Fibroblast of mammary gland (primary cell): ENCODE data around the gene ZNF532.

Source experiments
- DNase-seq: peaks from one replicate; pipeline ENCODE4 v3.0.0-alpha.2; 2010; ENCODE audit warnings: low read depth
- H3K4me3 ChIP-seq: 2 replicates; pipeline ENCODE4 v1.5.1; 2011; ENCODE audit warnings: low read depth, mild to moderate bottlenecking, low read length, moderate library complexity; ENCODE audit not compliant: control insufficient read depth
- TF ChIP-seq, protein P1 (sequence below): conservative IDR thresholded peaks from 2 replicates; pipeline ENCODE4 v1.5.1; 2011; ENCODE audit warnings: low read depth, low read length, inconsistent platforms; ENCODE audit not compliant: control insufficient read depth, insufficient read depth

The ZNF532 gene

DNA sequence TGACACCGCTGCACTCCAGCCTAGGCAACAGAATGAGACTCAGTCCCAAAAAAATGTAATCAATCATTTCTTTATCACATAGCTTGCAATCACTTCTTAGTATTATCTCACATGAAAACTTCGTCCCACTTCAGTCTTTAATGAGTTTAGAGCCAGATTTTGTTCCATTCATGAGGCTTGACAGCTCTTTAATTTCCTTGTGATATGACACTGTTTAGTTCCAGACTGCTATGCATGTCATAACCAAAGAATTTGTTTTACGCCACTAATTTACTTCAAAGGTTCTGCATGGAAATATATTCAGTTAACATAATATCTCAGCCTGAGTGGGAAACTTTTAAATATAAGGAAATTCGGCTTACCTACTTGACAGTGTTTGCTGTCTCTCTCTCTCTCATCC lies 113.1 kb downstream of the ZNF532 start:
- DNase-seq, result no peak
- TF ChIP-seq, protein P1, sequence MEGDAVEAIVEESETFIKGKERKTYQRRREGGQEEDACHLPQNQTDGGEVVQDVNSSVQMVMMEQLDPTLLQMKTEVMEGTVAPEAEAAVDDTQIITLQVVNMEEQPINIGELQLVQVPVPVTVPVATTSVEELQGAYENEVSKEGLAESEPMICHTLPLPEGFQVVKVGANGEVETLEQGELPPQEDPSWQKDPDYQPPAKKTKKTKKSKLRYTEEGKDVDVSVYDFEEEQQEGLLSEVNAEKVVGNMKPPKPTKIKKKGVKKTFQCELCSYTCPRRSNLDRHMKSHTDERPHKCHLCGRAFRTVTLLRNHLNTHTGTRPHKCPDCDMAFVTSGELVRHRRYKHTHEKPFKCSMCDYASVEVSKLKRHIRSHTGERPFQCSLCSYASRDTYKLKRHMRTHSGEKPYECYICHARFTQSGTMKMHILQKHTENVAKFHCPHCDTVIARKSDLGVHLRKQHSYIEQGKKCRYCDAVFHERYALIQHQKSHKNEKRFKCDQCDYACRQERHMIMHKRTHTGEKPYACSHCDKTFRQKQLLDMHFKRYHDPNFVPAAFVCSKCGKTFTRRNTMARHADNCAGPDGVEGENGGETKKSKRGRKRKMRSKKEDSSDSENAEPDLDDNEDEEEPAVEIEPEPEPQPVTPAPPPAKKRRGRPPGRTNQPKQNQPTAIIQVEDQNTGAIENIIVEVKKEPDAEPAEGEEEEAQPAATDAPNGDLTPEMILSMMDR, result no peak
- H3K4me3 ChIP-seq, result no peak overlapping the region

DNA sequence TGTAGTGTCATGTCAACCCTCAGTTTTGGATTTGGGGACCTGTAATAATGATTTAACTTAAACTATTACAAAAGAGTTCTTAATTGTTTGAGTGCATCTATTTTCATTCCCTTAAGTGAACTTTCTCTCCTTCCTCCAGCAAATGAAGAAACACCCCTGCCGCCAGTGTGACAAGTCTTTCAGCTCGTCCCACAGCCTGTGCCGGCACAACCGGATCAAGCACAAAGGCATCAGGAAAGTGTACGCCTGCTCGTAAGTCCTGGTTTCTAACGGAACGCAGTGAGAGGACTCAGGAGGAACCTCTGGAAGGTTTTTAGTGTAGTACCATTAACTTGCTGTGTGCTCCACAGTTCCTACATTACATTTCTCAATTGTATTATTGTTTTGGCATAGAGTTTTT lies 114.2 kb downstream of the ZNF532 start:
- H3K4me3 ChIP-seq, result no peak overlapping the region
- DNase-seq, result no peak
- TF ChIP-seq, protein P1, result no peak

DNA sequence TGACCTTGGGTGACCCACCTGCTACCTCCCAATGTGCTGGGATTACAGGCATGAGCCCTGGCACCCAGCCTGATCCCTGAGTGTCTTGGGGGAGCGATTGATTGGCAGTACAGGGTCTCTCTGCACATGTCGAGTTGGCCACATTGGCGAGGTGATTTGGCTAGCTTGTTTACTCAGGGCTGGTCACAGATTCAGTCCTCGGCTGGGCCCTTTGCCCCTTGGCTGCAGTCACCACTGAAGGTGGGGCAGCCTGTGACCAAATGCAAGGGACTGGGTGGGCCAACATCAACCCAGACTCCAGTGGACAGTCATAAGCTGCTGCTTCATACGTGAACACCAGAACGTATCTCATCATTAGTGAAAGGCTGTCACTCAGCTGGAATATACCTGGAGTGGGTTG lies 114.9 kb downstream of the ZNF532 start:
- no peak overlapping the region for H3K4me3 ChIP-seq
- DNase-seq, result no peak
- TF ChIP-seq, protein P1, result no peak

DNA sequence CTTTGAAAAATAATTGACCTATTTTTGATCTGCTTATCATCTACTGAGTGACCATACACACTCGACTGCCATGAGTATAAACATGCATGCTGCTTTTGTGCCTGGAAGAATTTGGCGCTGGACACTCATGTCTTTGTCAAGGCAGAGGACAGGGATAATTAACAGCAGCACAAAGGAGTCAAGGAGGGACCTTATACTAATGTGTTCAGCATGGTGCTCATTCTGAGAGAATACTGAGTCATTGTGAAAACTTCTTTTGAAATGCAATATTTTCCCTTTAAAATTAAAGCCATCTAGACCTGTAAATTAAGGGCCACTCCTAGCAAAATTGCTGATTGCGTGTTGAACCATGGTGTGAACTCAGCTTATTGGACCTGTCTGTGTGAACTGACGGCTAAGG lies 116.3 kb downstream of the ZNF532 start:
- no peak for DNase-seq
- TF ChIP-seq, protein P1, result no peak
- no peak overlapping the region for H3K4me3 ChIP-seq

DNA sequence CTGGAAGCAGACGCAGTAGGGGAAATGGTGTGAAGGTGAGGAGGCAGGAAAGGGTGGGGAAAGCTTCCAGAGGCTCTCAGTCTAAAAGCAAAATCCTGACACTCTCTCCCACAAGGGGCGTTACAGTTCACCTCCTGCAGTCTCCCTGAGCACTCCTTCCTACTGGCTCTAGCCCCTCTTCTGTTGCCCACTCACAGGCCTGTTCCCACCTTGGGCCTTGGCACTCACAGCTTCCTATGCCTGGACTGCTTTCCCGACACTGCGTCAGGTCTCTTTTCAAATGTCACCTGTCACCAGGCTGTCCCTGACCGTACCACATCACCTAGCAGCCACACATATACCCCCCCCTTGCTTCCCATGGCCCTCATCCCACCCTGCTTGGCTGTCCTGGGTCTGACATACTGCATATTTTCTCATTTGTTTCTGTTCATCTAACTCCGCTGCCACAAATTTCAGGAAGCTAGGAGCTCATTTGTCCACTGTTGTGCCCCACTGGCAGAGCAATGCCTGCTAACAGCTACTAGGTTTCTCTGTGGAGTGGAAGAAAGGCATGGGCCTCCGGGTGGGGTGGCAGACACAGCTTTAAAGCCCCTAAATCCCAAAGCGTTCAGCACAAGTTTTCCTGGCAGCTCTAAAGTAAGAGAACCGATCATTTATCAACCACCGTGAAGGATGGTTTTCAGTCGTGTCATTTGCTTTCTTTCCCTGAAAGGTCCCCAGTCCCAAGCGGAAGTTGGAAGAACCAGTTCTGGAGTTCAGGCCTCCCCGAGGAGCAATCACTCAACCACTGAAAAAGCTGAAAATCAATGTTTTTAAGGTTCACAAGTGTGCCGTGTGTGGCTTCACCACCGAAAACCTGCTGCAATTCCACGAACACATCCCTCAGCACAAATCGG lies 118.8 kb downstream of the ZNF532 start:
- no peak overlapping the region for H3K4me3 ChIP-seq
- TF ChIP-seq, protein P1, result no peak
- no peak for DNase-seq

DNA sequence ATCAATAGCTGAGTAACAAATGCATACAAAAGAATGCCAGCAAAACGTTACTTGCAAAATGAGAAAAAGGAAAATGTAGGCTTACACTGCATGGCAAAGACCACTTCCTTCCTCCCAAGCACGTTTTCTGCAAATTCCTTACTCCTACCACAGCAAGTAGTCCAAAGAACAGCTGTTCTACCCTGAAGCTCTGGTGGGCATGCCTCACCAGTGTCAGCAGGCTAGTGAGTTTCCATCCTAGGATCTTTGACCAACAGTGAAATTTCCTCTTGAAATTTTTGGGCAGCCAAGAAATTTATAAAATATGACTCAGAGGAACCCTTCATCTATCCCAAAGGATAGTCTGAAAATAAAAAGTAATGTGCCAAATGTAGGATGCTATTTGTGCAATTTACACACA lies 123.9 kb downstream of the ZNF532 start:
- no peak for DNase-seq
- no peak overlapping the region for H3K4me3 ChIP-seq
- TF ChIP-seq, protein P1, result no peak
